ENCODE measurements around the gene EEF1E1. TPM values are rescaled to one million over a fixed set of nuclear protein-coding genes. Genes with fewer than 3 reads are reported as not detected.

EEF1E1 gene
- total and polyA plus RNA-seq, 2 donors from 2014 or later = 35.4 to 59.3 TPM

- TF ChIP-seq CTCF (IDR thresholded peaks at IDR 0.05; ENCODE audit: borderline replicate concordance, extremely low read depth, insufficient read depth) = no peak
- Histone ChIP-seq H3K9ac (ENCODE audit: low read length in 3 of 3) (no peak overlapping the region), H3K9me3 (ENCODE audit: control insufficient read depth in 2 of 3, insufficient read depth in 1 of 3, low read length in 3 of 3) (no peaks in the 10 kb centered on the region), H3K4me1 (ENCODE audit: control insufficient read depth in 2 of 3, insufficient read depth in 2 of 3, low read depth in 1 of 3, low read length in 3 of 3) (no peaks in the 10 kb centered on the region), H3K27ac (ENCODE audit: low read depth in 2 of 2, low read length in 2 of 2) (no peak overlapping the region), H3K27me3 (ENCODE audit: control insufficient read depth, insufficient read depth, low read length) (no peaks in the 10 kb centered on the region), H3K36me3 (ENCODE audit: control insufficient read depth in 2 of 3, insufficient read depth in 3 of 3, low read length in 3 of 3) (no peaks in the 10 kb centered on the region), H3K4me3 (ENCODE audit: low read length in 3 of 3) (no peak overlapping the region)
- no peak for FAIRE-seq
- DNase-seq = no peak
- intact Hi-C loops (cut with DNase I) = loop anchor here (5.0 kb wide), 1 partner anchor 85 kb away; no protein-coding TSS in a partner anchor
These were observed 29.8 kb upstream of the EEF1E1 start for GRCh38 chr6:8132130-8132529.

- intact Hi-C loops (cut with DNase I) = loop anchor here (5.0 kb wide), 1 partner anchor 86 kb away; no protein-coding TSS in a partner anchor
- Histone ChIP-seq H3K4me3 (ENCODE audit: low read length in 3 of 3) (no peak overlapping the region), H3K9ac (ENCODE audit: low read length in 3 of 3) (no peak overlapping the region), H3K27ac (ENCODE audit: low read depth in 2 of 2, low read length in 2 of 2) (no peak overlapping the region), H3K9me3 (ENCODE audit: control insufficient read depth in 2 of 3, insufficient read depth in 1 of 3, low read length in 3 of 3) (no peaks in the 10 kb centered on the region), H3K4me1 (ENCODE audit: control insufficient read depth in 2 of 3, insufficient read depth in 2 of 3, low read depth in 1 of 3, low read length in 3 of 3) (no peaks in the 10 kb centered on the region), H3K36me3 (ENCODE audit: control insufficient read depth in 2 of 3, insufficient read depth in 3 of 3, low read length in 3 of 3) (no peaks in the 10 kb centered on the region), H3K27me3 (ENCODE audit: control insufficient read depth, insufficient read depth, low read length) (no peaks in the 10 kb centered on the region)
- TF ChIP-seq CTCF (IDR thresholded peaks at IDR 0.05; ENCODE audit: borderline replicate concordance, extremely low read depth, insufficient read depth) = peak; percentile 67
- FAIRE-seq = no peak
- DNase-seq = peak in 4 of 5 donors; percentile 67 to 91 (median 78)
These were observed 29.0 kb upstream of the EEF1E1 start for GRCh38 chr6:8131265-8131897.

- Histone ChIP-seq H3K9me3 (ENCODE audit: control insufficient read depth in 2 of 3, insufficient read depth in 1 of 3, low read length in 3 of 3) (no peaks in the 10 kb centered on the region), H3K9ac (ENCODE audit: low read length in 3 of 3) (no peak overlapping the region), H3K36me3 (ENCODE audit: control insufficient read depth in 2 of 3, insufficient read depth in 3 of 3, low read length in 3 of 3) (no peaks in the 10 kb centered on the region), H3K4me3 (ENCODE audit: low read length in 3 of 3) (no peak overlapping the region), H3K27ac (ENCODE audit: low read depth in 2 of 2, low read length in 2 of 2) (no peak overlapping the region), H3K4me1 (ENCODE audit: control insufficient read depth in 2 of 3, insufficient read depth in 2 of 3, low read depth in 1 of 3, low read length in 3 of 3) (no peaks in the 10 kb centered on the region), H3K27me3 (ENCODE audit: control insufficient read depth, insufficient read depth, low read length) (no peaks in the 10 kb centered on the region)
- FAIRE-seq (no peak), DNase-seq (no peak)
- intact Hi-C loops (cut with DNase I) = loop anchor here (5.0 kb wide), 1 partner anchor 87 kb away; no protein-coding TSS in a partner anchor
- TF ChIP-seq CTCF (IDR thresholded peaks at IDR 0.05; ENCODE audit: borderline replicate concordance, extremely low read depth, insufficient read depth) = no peak
These were observed 28.1 kb upstream of the EEF1E1 start for GRCh38 chr6:8130399-8130798.
